Mucosa of descending colon (tissue), 3 donors: ENCODE data around the gene FURIN. TPM values are rescaled to one million over a fixed set of nuclear protein-coding genes. Genes with fewer than 3 reads are reported as not detected.

ENCODE experiments used
- ATAC-seq: fragments of 200-7000 bp; cut with Tn5 transposase; one replicate; pipeline ENCODE4 v1.9.1; 2020; ENCODE audit warnings: mild to moderate bottlenecking, moderate library complexity
- DNase-seq, 3 donors: peaks; one replicate each; pipeline ENCODE4 v3.0.0-alpha.2; 2020
- H3K36me3 ChIP-seq: fragments of 200-600 bp; one replicate; pipeline ENCODE4 v1.8.0; 2021; ENCODE audit warnings: low read depth, mild to moderate bottlenecking
- H3K4me1 ChIP-seq: fragments of 200-600 bp; one replicate; pipeline ENCODE4 v1.8.0; 2021; ENCODE audit warnings: low read depth, mild to moderate bottlenecking
- H3K4me3 ChIP-seq: fragments of 200-600 bp; one replicate; pipeline ENCODE4 v1.8.0; 2021; ENCODE audit warnings: mild to moderate bottlenecking
- H3K9me3 ChIP-seq: fragments of 200-600 bp; one replicate; pipeline ENCODE4 v1.8.0; 2021; ENCODE audit warnings: mild to moderate bottlenecking
- CTCF ChIP-seq: fragments of 200-600 bp; IDR thresholded peaks from one replicate; pipeline ENCODE4 v1.8.0; 2022; ENCODE audit warnings: antibody characterized with exemption, mild to moderate bottlenecking
- intact Hi-C, 2 donors: fragments of 100-400 bp; cut with DNase I in 1 of 2; cut with micrococcal nuclease in 1 of 2; formaldehyde crosslinking; loops; one replicate each; pipeline versions ENCODE4 v1.11.0 to v1.11.1; 2022; cut with DNase I, micrococcal nuclease
- total RNA-seq, 3 donors: library from RNA; stranded (reverse); fragmentation: NEBNext Ultra II Directional in 2 of 3; extraction: Animal tissue kit (Norgen Biotek cat#: 25700) in 2 of 3; gene quantifications; one replicate each; pipeline versions ENCODE4 v1.2.1 to v1.2.4, GENCODE V29; 2021 to 2023
- donor health status: DM: no; HTN: no; CAD: no; lungs with moderate emphysema.
- donor health status: DM: no; HTN: no; CAD: no.
- donor health status: DM: no; HTN: yes; CAD: no.

The FURIN gene
- total RNA-seq, 3 donors from 2014 or later = 65.9 to 83.4 (median 67.4) TPM

- H3K4me3 ChIP-seq = no peak overlapping the region
Measured at GRCh38 chr15:90889736-90890456, 21.5 kb downstream of the FURIN start.

GRCh38 chr15:90890839-90891238, 22.5 kb downstream of the FURIN start:
- Histone ChIP-seq H3K9me3 (no peaks in the 10 kb centered on the region), H3K4me3 (no peak overlapping the region), H3K4me1 (peaks cover 1% of the 10 kb centered on the region), H3K36me3 (no peaks in the 10 kb centered on the region)
- DNase-seq = no peak
- intact Hi-C loops = no loop called here
- TF ChIP-seq CTCF = no peak
- ATAC-seq = no peak

More at GRCh38 chr15:90889736-90890456, 21.5 kb downstream of the FURIN start:
- intact Hi-C loops = loop anchor here (5.0 to 10.0 kb wide), 3 partner anchors 195 to 365 kb away; partner anchors contain the start of gene CRTC3 (in 1 of the 2)
- TF ChIP-seq CTCF = no peak
- H3K9me3 ChIP-seq = no peaks in the 10 kb centered on the region
- H3K4me1 ChIP-seq = peaks cover 6% of the 10 kb centered on the region
- DNase-seq = no peak
- ATAC-seq = no peak
- no peaks in the 10 kb centered on the region for H3K36me3 ChIP-seq

GRCh38 chr15:90891346-90891949, 23.1 kb downstream of the FURIN start:
- no peak for ATAC-seq
- TF ChIP-seq CTCF = no peak
- Histone ChIP-seq H3K4me1 (no peaks in the 10 kb centered on the region), H3K36me3 (no peaks in the 10 kb centered on the region), H3K4me3 (no peak overlapping the region), H3K9me3 (no peaks in the 10 kb centered on the region)
- DNase-seq = no peak
- intact Hi-C loops = no loop called here

- intact Hi-C loops = no loop called here
- H3K36me3 ChIP-seq = no peaks in the 10 kb centered on the region
- no peak for TF ChIP-seq CTCF
- H3K4me3 ChIP-seq = no peak overlapping the region
- DNase-seq (no peak), ATAC-seq (no peak)
- no peaks in the 10 kb centered on the region for H3K4me1 ChIP-seq
- no peaks in the 10 kb centered on the region for H3K9me3 ChIP-seq
Measured at GRCh38 chr15:90892023-90892422, 23.6 kb downstream of the FURIN start.

- ATAC-seq = no peak
- no peak overlapping the region for H3K4me3 ChIP-seq
Measured at GRCh38 chr15:90892498-90893174, 24.2 kb downstream of the FURIN start.

More at GRCh38 chr15:90892498-90893174, 24.2 kb downstream of the FURIN start:
- Histone ChIP-seq H3K36me3 (no peaks in the 10 kb centered on the region), H3K4me1 (no peaks in the 10 kb centered on the region), H3K9me3 (no peaks in the 10 kb centered on the region)
- intact Hi-C loops = no loop called here
- no peak for DNase-seq
- TF ChIP-seq CTCF = no peak
